RCC 7860 (cell line): ENCODE data around the gene UNC5C.
"Not testable (repeated sequence)": the region's sequence is repeated elsewhere in the genome, so short reads cannot be mapped to it uniquely, and the experiment has no call there.

Source experiments
- DNase-seq: peaks from one replicate; pipeline ENCODE4 v3.0.0-alpha.2; 2015; ENCODE audit warnings: low spot score
- FAIRE-seq: peaks from 2 replicates; lab custom pipeline; 2012; peaks lifted over from hg19 to GRCh38; lab: Jason Lieb, UNC

The UNC5C gene

DNA sequence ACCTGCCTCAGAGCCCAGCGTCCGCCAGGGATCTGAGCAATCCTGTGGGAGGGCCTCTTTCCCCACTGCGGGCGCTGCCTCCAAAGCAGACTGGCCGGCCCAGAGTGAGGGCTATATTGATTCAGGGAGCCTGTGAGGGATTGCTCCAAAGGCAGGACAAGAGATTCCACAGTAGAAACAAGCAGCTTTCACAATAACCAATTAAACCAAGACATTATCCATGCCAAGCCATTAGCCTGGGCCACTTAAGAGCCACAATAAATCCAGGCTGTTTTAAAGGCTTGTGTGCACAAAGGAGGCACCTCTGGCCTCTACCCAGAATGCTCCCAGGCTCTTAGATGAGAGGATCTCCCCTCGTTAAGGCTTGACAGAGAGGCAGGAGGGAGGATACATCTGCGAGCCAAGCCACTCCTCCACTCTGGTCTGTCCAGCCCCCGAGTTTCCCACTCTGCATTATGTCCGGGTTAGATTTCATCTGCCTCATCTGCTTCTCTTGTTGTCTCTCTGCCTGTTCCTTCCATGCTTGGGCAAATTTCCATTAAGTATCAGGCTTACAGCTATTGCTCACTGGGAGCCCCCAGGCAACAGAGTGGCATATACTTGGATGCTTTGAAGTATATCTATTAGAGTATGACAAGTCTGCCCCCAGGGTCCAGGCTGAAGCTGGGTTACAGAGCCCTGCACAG lies 357.9 kb downstream of the UNC5C start:
- FAIRE-seq (no peak), DNase-seq (no peak)

DNA sequence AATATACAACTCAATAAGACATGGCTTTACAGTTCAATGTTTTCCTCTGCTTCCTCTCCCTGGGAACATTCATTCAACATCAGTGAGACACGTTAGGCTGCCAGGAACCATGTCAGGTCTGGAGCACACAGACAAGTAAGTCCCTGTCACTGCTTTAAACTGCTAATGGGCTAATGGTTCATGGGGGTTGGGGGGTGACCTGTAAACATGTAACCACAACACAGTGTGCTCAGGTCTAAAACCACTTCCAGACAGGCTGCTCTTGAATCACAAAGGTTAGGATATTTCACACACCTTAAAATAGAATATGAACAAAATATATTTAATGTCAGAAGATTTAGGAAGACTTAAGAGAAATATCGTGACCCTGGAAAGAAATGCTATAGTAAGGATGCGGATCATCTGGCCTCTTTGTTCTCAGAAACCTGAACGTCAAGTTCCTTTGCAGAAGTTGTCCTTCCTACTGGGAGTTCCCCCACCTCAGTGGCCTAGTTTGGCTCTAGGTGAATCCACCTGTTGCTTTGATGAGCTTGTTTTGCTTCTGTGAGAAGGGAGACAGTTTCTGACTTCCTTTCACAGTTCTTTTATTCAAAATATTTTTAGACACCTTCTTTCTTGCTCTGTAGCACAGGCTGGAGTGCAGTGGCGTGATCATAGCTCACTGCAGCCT lies 359.9 kb downstream of the UNC5C start:
- FAIRE-seq (no peak), DNase-seq (no peak)

DNA sequence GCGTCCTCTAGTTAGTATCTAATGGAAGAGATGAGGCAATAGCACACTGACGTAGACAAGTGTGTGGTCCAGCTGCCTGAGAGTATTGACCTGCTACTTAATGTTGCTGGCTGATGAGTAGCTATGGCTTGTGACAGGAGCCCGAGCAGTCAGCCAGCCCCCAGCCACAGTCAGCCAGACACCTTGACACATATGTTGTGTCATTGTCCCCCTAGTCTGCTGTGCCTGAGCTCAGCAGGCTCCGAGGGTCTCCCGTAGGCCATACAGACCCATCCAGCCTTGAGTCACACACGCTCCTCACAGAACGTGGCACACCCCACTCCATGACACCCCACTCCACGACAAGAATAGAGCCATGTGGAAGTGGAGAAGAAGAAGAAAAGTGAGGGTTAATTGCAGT lies 362.1 kb downstream of the UNC5C start:
- no peak for DNase-seq
- FAIRE-seq, result no peak

DNA sequence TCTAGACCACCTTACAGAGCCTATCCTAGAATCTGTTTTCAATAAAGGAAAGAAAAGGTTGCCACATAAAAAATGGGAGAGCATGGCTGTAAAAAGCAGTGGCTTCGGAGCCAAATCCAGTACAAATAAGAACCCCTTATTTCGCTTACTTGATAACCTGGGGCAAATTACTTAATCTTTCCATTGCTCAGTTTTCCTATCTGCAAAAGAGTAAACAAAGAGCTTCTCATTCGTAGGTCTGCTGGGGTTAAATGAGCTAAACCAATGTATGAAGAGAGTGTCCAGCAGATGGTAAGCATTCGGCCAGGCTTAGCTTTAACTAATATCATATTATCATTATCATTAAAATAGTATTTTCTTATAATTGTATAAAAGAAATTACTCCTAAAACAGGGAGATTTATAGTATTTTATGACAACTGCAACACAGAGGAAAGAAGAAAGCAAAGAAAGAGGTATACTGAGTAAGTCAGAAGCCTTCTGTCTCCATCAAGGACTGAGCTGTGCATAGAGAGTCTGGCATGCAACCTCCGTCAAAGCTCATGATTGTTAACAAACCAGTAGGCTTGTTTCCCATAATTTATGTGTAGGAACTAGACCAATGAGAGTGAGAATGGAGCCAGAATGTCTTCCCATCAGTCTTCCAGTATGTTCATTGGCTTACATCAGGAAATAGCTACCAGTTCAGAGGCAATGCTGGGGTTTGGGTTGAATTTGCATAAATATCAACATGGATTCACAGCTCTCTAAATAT lies 364.9 kb downstream of the UNC5C start:
- FAIRE-seq (no peak), DNase-seq (no peak)

DNA sequence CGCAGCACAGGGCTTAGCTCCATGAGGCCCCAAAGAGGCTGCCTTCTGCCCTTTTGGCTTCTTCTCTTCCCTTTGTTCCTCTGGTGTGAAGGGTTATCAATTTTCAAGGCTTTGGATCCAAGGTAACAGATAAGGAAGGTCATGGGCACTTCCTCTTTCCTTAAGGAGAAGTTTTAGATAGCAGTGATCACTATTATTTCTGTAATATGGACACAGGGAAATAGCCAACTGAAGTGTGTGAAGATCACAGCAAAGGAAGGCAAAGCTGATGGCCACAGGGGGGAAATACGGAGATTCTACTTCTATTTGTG lies 366.8 kb downstream of the UNC5C start:
- FAIRE-seq (no peak), DNase-seq (no peak)

DNA sequence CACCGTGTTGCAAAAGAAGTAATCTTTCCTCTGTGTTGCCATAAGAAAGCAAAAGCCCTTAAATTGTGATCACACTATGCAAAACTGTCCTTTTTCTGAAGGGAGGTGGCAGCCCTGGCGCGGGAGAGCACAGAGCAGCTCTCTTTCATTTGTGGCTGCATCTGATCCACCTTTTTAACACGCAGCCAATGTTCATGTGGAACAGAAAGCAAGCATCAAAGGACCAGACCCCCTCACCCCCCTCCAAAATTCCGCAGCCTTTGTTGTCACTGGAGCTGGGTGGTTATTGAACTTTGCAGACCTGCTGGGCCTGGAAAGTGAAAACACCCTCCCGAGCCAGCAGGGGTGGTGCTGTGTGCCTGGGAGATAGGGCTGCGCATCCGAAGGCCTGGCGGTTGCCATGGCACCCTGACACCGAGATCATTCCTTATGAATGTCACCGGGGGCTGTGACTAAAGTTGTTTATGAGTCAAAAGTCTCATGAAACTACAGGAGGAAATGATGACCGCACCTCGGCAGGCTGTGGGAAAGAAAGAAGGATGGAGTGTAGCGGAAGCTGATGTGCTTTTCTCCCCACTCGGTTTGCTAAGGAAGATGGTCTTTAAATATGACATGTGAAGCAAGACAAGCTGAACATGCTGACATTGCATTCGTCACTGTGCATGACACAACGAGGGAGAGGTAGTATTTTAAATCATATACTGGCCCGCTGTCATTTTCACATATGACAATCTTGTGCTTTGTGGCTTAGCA lies 367.4 kb downstream of the UNC5C start:
- FAIRE-seq (no peak), DNase-seq (peak; percentile 10)

DNA sequence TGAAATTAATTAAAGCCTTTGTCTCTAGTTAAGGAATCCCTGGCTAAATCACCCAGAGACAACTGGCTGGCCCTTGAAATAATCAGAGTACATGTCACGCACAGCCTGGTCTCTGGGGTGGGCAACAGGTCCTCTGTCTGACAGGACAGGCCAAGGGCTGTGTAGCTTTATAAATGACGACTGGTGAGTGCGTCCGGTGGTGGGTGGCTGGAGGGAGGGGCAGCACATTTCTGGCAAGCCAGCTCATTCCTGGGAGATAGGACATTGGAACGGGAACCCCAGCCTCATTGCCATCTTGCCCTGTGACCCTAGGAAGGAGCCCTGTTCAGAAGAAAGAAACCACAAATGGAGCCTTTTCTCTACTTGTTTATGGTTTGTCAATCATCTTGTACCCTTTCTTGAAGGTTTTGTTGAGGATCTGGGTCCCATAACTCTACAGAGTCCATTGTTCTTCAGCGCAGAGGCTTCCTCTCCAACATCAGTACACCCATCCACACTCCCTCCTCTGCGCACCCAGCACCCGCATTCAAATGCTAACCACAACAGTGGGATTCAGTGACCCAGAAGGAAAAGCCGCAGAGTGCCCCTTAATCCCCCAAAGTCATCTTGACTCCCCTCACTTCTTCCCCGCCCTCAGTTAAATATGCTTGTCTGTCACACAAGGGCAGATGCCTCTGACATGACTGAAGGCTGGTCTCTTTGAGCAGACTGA lies 368.1 kb downstream of the UNC5C start:
- FAIRE-seq, result no peak
- DNase-seq, result no peak

DNA sequence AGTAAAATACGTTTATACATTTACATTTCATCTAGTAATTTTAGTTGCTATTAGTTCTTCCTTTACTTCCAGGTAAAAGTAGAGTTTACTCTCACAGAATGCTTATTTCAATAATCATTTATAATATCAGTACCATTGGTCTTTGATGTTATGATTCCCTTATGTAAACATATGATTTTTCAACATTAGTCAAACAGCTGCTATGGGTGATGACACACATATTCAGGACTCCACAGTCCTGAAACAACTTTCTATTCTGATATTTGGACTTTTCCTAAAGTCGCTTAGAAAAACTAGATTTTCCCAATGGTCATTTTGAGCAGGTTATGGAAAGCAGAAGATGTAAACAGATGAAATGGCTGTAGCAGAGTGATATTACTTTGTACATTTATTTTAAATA lies 369.8 kb downstream of the UNC5C start:
- DNase-seq (no peak), FAIRE-seq (no peak)

DNA sequence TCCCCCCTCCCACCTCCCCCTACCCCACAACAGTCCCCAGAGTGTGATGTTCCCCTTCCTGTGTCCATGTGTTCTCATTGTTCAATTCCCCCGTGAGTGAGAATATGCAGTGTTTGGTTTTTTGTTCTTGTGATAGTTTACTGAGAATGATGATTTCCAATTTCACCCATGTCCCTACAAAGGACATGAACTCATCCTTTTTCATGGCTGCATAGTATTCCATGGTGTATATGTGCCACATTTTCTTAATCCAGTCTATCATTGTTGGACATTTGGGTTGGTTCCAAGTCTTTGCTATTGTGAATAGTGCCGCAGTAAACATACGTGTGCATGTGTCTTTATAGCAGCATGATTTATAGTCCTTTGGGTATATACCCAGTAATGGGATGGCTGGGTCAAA lies 377.4 kb downstream of the UNC5C start:
- DNase-seq, FAIRE-seq: not testable (repeated sequence)

DNA sequence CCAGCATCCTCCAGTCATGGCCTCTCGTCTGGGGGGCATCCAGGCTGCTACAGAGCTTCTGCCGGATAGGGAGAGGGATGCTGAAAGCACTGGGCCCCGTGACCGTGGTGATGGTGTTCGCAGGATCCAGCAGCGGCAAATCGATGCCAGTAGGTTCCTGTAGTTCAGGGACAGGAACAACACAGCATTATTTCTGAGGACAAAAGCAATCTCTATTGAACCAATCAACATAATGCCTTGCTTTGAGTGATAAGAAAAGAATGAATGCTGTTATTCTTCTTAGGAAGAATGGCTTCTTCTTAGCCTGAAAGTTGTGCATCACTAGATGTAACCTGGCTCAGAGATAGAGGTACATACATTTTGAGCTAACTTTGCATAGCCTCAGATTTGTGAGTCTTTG lies 378.6 kb downstream of the UNC5C start:
- FAIRE-seq (no peak), DNase-seq (no peak)

DNA sequence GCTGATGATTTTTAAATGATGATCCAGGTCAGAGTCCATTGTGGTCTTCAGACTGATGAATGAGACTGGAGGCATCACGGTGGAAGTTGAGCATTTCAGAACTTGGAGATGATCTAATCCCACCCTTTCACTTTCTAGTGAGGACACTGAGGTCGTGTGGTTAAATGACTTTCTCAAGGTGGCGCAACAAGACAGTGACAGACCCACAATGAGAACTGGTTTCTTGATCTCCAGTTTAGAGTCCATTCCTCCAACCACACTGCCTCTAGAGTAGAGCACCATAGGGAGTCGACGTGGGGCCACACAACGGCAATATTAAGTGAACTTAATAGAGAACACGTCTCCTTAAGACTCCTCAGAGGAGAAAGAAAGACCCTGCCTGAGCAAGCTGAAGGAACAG lies 381.0 kb downstream of the UNC5C start:
- DNase-seq, result no peak
- FAIRE-seq, result no peak

DNA sequence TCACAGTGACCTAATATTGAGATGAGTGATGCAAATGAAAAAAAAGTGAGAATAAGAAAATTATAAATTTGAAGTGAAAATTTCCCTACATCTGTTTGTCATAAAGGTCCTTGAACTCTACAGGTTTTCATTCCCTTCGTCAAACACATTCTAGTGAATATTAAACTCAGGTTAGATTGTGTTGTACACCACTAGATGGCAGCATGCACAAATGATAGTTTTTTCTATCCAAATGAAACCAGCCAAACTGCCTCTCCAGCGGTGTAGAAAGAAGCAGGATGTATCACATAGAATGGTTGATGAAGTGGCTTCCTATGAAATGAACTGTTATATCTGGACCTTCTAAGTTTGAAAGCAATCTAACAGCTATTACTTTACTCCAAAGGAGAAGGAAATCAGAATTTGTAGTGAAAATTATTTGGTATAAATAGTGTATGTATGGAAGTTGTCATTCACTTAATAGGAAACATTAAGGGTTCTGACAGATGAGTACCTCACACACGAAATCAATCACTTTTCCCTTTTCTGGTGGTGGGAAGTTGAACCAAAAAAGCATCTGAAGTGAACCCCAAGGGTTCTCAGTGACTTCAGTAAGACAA lies 382.7 kb downstream of the UNC5C start:
- DNase-seq (peak; percentile 49), FAIRE-seq (peak; percentile 75)

DNA sequence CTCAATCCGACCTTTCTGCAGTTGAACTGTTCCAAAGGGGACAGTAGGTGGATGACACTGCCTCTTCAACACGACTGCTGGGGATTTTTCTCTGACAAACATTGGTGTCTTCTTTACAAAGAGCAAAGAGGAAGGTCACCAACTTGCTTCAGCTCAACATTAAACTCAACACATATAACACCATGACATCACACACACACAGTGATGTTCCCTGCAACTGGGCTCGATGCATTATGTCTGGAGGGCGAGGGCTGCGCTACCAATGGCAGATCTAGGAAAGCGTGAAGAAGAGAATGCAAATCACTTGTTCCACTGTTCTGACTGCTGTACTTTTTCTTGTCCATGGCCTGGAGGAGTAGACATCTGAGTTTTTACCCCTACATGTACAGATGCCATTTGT lies 385.9 kb downstream of the UNC5C start:
- DNase-seq, result no peak
- no peak for FAIRE-seq

DNA sequence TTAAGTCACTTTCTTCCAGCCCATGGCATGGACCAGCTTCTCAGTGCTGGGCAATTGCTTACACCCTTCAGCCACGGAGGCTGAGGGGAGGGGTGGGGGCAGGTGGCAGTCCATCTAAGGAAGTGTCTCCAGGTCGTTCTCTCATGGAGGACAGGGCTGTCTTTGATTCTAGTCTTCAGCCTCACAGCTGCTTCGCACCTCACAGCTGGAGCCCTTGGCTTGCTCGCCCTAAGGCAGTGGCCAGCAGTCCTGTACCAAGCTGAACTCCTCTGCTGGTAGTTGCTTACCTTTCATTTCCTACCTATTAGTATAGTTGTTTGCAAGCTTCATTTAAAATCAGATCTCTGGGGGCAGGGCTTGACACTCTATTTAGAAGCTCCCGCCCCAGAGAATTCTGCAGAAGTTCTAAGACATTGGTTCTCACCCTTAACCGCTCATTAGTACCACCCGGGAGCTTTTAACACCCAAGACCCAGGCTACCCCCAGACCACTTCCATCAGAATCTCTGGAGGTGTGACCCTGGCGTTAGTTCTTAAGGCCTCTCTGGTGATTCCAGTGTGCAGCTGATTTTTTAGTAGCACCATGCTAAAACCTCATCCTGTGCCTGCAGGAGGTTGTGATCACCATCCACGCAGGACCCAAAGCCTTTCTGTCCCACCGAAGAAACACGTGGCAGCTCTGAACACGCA lies 386.8 kb downstream of the UNC5C start:
- DNase-seq (no peak), FAIRE-seq (no peak)

DNA sequence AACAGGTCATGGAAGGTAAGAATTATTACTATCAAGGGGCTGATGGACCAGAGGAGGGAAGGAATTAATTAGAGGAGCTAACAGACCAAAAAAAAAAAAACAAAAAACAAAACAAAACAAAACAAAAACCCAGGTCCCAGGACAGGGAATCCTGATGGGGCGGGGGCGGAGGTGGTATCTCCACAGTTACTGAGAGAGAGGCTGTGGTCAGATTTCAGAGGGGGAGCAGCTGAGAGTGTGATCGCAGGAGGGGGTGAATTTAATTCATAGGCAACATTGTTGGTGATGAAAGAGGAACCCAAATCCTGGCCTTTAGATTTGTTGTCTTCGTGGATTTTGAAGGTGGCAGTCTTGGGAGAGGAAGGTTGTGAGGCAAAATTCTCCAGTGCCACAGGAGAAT lies 389.4 kb downstream of the UNC5C start:
- FAIRE-seq (no peak), DNase-seq (no peak)

DNA sequence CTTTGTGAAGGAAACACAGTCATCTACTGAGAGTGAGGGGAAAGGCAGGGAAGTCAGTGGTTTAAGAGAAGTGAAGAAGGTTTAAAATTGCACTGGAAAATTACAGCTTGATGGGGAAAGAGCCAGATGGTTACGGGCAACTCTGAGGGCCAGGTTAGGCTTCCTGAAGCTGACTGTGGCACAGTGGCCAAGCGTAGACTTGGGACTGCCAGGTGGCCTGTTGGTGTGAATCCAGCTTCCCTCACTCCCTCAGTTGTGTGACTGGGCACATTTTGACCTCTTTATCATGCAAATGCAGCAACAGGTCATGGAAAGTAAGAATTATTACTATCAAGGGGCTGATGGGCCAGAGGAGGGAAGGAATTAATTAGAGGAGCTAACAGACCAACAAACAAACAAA lies 390.1 kb downstream of the UNC5C start:
- FAIRE-seq, result no peak
- DNase-seq, result no peak

DNA sequence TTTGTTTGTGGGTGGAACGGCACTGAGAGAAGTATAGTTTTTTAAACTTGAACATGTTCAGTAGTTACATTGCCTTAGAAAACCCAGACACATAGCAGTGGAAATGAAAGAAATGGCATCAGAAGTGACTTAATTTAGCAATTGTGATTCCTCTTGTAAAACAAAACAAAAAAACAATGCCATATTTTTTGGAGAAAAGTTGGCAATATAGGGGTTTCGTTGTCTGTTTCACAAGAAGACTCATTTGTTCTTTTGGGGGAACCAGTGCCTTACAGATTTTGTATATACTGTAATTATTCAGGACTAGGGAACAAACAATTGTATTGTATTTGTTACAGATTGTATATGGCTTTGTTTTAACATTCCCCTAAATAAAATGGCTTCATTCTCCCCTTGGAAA lies 390.7 kb downstream of the UNC5C start:
- no peak for FAIRE-seq
- no peak for DNase-seq

DNA sequence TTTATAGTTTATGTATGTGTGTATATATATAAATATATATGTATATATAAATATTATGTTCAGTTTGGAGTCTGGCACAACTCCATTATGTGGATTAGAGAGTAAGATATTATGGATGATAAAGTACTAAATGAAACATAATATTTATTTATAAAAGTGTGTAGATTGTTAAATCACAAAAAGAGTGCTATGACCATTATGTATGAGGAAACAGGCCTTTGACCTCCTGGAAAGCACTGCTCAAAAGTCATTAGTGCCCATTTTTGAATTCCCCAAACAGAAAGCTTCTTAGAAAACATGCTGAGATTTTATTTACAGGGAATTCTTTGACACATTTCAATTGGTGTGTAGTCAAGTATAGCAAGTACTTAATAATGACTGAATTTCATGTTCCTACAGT lies 391.2 kb downstream of the UNC5C start:
- FAIRE-seq (no peak), DNase-seq (no peak)

DNA sequence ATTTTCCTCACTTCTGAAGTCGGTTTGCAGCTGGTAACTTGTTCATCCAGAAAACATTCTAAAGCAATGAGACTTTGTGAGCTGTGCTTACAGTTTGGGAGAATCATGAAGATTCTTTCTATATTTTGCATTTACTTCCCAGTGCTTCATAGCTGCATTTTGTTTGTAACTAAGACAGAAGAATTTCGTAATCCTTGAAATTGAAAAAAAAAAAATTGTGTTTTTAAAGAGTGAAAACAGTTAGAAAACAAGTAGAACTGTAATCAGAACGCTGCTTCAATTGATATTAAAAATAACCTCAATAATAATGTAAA lies 392.4 kb downstream of the UNC5C start:
- FAIRE-seq (no peak), DNase-seq (no peak)

DNA sequence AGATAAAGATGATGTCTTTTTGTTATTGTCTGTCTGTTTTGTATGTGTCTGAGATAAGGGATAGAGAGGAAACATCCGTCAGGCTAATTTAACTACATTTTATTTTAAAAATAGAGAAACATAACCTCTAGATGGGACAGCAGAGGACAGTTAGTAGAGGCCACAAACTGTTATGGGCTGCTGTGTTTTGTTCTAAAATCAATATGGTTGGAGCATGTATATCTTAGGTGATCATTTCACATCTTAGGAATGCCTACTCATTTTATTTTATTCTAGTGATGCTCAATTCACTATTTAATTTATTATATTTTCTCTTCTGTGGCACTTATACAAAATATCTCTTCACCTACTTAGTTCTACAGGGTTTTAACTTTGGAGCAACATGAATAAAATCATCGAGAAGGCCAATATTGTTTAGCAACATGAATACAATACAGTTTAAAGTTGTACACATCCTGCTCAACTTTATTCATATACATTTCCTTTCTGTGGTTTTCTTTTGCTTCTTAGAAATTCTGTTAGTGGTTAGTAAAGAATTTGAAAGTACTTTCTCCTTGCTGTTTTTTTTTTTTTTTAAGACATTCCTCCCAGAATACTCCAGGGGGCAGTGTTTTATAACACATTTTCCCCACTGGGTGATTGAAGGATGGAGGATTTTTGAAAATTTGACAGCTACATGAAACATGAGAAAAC lies 392.9 kb downstream of the UNC5C start:
- peak; percentile 79 for FAIRE-seq

More for the DNA sequence above, 392.9 kb downstream of the UNC5C start:
- DNase-seq, result peak; percentile 20
